Heart right ventricle (tissue), 16 donors: ENCODE results near the gene PSMB10. TPM values are rescaled to one million over a fixed set of nuclear protein-coding genes. Genes with fewer than 3 reads are reported as not detected.
A peak's percentile ranks its signal among the peaks of the same experiment; 100 is the strongest.

Experiments
- ATAC-seq, 8 donors: fragments of 200-7000 bp; cut with Tn5 transposase; one replicate each; pipeline ENCODE4 v1.9.1; 2020; ENCODE audit warnings: mild to moderate bottlenecking in 8 of 8, moderate library complexity in 8 of 8, moderate number of reproducible peaks in 1 of 8
- DNase-seq, 2 donors: peaks; one replicate each; pipeline ENCODE4 v3.0.0-alpha.2; 2020
- H3K27ac ChIP-seq, 10 donors: fragments of 200-600 bp; sonication (generic) in 2 of 10; one replicate each; pipeline versions ENCODE4 v1.5.0 to v1.8.0; 2020 to 2022; ENCODE audit warnings: mild to moderate bottlenecking in 3 of 10
- H3K27me3 ChIP-seq, 7 donors: fragments of 200-600 bp; one replicate each; pipeline ENCODE4 v1.8.0; 2021 to 2022; ENCODE audit warnings: mild to moderate bottlenecking in 2 of 7
- H3K36me3 ChIP-seq, 9 donors: fragments of 200-600 bp; sonication (generic) in 1 of 9; one replicate each; pipeline versions ENCODE4 v1.5.0 to v1.8.0; 2020 to 2022; ENCODE audit warnings: mild to moderate bottlenecking in 2 of 9
- H3K4me1 ChIP-seq, 9 donors: fragments of 200-600 bp; sonication (generic) in 1 of 9; one replicate each; pipeline versions ENCODE4 v1.5.0 to v1.8.0; 2020 to 2022; ENCODE audit warnings: mild to moderate bottlenecking in 4 of 9
- H3K4me3 ChIP-seq, 10 donors: fragments of 200-600 bp; sonication (generic) in 2 of 10; one replicate each; pipeline versions ENCODE4 v1.5.0 to v1.8.0; 2020 to 2022; ENCODE audit warnings: mild to moderate bottlenecking in 7 of 10, moderate library complexity in 2 of 10
- H3K9me3 ChIP-seq, 11 donors: fragments of 200-600 bp in 10 of 11; sonication (generic) in 2 of 11; one replicate each; pipeline versions ENCODE4 v1.5.0 to v1.8.0; 2013 to 2022; ENCODE audit warnings: mild to moderate bottlenecking in 2 of 11, control low read depth in 1 of 11, moderate library complexity in 1 of 11
- WGBS, 2 donors: extraction: QIAGEN DNeasy Blood & Tissue Kit; methylation state at CpG; one replicate each; pipeline ENCODE4 v1.1.7; 2013; ENCODE audit warnings: inconsistent platforms in 1 of 2; 5-methylcytosine and 5-hydroxymethylcytosine counted together
- intact Hi-C, 10 donors: fragments of 100-400 bp; cut with DNase I; formaldehyde crosslinking; loops; one replicate each; pipeline versions ENCODE4 v1.11.1 to v1.14.2; 2022
- long read RNA-seq, 3 donors: library from polyadenylated mRNA; unstranded; transcript quantifications; one replicate each; pipeline ENCODE4 v2.0.0, GENCODE V29; 2020 to 2021
- polyA plus RNA-seq, 2 donors: library from polyadenylated mRNA; stranded (reverse); fragments of 200-250 nt; gene quantifications; one replicate each; pipeline ENCODE4 v1.2.3, GENCODE V29; 2013
- total RNA-seq, 10 donors: library from RNA; stranded (reverse); fragmentation: NEBNext Ultra II Directional in 3 of 10; extraction: Animal tissue kit (Norgen Biotek cat#: 25700) in 3 of 10; gene quantifications; one replicate each; pipeline versions ENCODE4 v1.2.1 to v1.2.4, GENCODE V29; 2021 to 2023
- TF ChIP-seq, protein P1 (sequence below), 9 donors: fragments of 200-600 bp; sonication (generic) in 2 of 9; IDR thresholded peaks; one replicate each; pipeline versions ENCODE4 v1.5.0 to v1.8.0; 2021 to 2022; ENCODE audit warnings: antibody characterized with exemption in 9 of 9, mild to moderate bottlenecking in 5 of 9, moderate library complexity in 1 of 9
- donor health status: Arrhythmogenic right ventricular cardiomyopathy.
- donor health status: ischemic (EF 13 %, LVEDD 7.1; RV severe dilation, severe dysfunction).
- donor health status: healthy with polysubstance abuse.
- donor health status: DM: no; HTN: yes; CAD: no.
- donor health status: DM: no; HTN: no; CAD: no.
- donor health status: ischemic (EF 25% LVEDD 6.9; RV normal size, moderate dysfunction).
- donor health status: ischemic (EF 25% LVEDD 5.7; RV mildly dilated, moderate dysfunction).
- donor health status: healthy.
- donor health status: DM: yes; HTN: yes; CAD: no.
- donor health status: Ischemic cardiomyopathy.
- donor health status: ischemic (EF 35%, LVEDD 5.7; RV mildly dilated, moderate dysfunction).
- donor health status: nonischemic (EF 11% LVEDD 7.7; RV severe dilation, severe dysfunction).
- donor health status: DM: yes; HTN: yes; CAD: no.
- donor health status: PGD.
- donor health status: ischemic (EF 29% LVEDD 5.4; RV normal size, mild dysfunction).
- donor health status: nonischemic (EF 23%, LVEDD 6.1; RV moderate dilation, normal function).

Gene PSMB10
- total RNA-seq (100 to 1,000 TPM in 1 of 10 donors, 10 to 100 TPM in 9; 48.9 to 164 (median 62.8) TPM), polyA plus RNA-seq (100 to 1,000 TPM in 1 of 2 donors, 10 to 100 TPM in 1; 87.4 to 170 TPM)
- long read RNA-seq, donor 1, transcript PSMB10-201 (8 exons, 1,218 nt), result minor isoform, 6 of 25 reads
- long read RNA-seq, donor 1, transcript PSMB10-203 (4 exons, 591 nt), result major isoform, 14 of 25 reads
- long read RNA-seq, donor 1, partial matches to known transcripts, result 5 of 25 reads
- long read RNA-seq, donor 1, other reads (novel, unspliced or antisense), result 0 of 25 reads
- long read RNA-seq, donor 2, transcript PSMB10-201 (8 exons, 1,218 nt), result minor isoform, 7 of 38 reads
- long read RNA-seq, donor 2, transcript PSMB10-203 (4 exons, 591 nt), result major isoform, 22 of 38 reads
- long read RNA-seq, donor 2, partial matches to known transcripts, result 8 of 38 reads
- long read RNA-seq, donor 2, other reads (novel, unspliced or antisense), result 1 of 38 reads
- long read RNA-seq, donor 3, partial matches to known transcripts, result 0 of 6 reads
- long read RNA-seq, donor 3, other reads (novel, unspliced or antisense), result 1 of 6 reads

DNA sequence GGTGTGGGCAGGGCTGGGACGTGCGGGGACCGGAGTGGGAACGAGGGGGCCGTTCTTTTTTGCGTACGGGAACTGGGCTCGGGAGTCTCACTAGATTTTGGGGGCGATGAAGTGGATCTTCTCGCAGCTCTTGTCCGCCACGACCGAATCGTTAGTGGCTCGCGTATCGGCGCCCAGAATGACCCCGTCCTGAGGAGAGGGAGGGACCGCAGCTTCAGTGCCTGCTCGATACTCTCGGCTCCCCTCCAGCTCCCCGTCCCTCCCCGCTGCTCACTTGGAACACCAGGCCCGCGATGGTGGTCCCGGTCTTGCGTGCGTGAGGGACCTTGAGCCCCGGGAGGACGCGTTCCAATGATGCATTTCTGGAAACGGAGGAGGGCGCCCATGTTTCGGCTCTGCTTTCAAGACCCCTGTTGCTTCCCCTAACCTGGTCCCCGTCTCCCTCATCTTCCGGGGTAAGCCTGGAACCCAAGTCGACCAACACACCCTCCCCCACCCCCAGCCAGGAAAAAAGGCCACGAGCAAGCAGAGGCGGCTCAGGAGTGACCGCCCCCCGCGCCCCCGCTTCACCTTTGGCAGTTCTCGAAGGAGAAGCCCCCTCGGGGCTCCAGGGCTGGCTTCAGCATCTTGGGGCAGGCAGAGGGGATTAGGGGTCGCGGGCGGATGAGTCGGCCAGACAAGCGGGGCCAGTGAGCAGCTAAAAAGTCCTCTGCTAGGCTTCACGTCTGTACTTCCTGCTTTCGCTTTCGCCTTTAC is at the start of gene PSMB10:
PSMB10 (minus strand) TSS at position 727 of the 756 bp plus-strand sequence; CDS start at position 626, 101 bp downstream.
- H3K4me3 ChIP-seq, result peak within 1 kb of the TSS; percentile 70 to 96 (median 86)
- 0 to 1% methylated on average over 53 to 54 of the region's 54 CpGs for WGBS, 2 donors
- H3K27ac ChIP-seq, result peak within 1 kb of the TSS; percentile 70 to 98 (median 95)
- no peaks in the 10 kb centered on the region for H3K27me3 ChIP-seq
- peaks cover 4 to 45% (median 33%) of the 10 kb centered on the region in 9 donors for H3K4me1 ChIP-seq
- DNase-seq (peak; percentile 45 to 52), ATAC-seq (peak; percentile 13 to 60 (median 35))
- intact Hi-C loops, result loop anchor here in 5 of 10 donors (2.0 to 10.0 kb wide), 6 partner anchors 30 to 412 kb away; partner anchors contain the start of gene RIPOR1 (in 3 of the 5)
- TF ChIP-seq, protein P1, sequence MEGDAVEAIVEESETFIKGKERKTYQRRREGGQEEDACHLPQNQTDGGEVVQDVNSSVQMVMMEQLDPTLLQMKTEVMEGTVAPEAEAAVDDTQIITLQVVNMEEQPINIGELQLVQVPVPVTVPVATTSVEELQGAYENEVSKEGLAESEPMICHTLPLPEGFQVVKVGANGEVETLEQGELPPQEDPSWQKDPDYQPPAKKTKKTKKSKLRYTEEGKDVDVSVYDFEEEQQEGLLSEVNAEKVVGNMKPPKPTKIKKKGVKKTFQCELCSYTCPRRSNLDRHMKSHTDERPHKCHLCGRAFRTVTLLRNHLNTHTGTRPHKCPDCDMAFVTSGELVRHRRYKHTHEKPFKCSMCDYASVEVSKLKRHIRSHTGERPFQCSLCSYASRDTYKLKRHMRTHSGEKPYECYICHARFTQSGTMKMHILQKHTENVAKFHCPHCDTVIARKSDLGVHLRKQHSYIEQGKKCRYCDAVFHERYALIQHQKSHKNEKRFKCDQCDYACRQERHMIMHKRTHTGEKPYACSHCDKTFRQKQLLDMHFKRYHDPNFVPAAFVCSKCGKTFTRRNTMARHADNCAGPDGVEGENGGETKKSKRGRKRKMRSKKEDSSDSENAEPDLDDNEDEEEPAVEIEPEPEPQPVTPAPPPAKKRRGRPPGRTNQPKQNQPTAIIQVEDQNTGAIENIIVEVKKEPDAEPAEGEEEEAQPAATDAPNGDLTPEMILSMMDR (IDR thresholded peaks at IDR 0.05), result peak in 2 of 9 donors; percentile 7 to 10
- peaks cover 0 to 60% (median 13%) of the 10 kb centered on the region in 9 donors for H3K36me3 ChIP-seq
- H3K9me3 ChIP-seq, result no peaks in the 10 kb centered on the region

DNA sequence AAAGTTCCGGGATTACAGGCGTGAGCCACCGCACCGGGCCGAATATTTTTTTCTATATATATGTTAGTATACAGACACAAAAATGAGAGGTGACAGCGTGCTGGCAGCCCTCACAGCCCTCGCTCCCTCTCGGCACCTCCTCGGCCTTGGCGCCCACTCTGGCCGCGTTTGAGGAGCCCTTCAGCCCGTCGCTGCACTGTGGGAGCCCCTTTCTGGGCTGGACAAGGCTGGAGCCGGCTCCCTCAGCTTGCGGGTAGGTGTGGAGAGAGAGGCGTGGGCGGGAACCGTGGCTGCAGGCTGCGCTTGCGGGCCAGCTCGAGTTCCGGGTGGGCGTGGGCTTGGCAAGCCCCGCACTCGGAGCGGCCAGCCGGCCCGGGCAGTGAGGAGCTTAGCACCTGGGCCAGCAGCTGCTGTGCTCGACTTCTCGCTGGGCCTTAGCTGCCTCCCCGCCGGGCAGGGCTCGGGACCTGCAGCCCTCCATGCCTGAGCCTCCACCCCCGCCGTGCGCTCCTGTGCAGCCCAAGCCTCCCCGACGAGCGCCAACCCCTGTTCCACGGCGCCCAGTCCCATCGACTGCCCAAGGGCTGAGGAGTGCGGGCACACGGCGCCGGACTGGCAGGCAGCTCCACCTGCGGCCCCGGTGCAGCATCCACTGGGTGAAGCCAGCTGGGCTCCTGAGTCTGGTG is 45.5 kb upstream of the PSMB10 start:
- Histone ChIP-seq H3K27me3 (peaks cover 0 to 8% (median 0%) of the 10 kb centered on the region in 7 donors), H3K4me1 (peaks cover under 1 to 44% (median 29%) of the 10 kb centered on the region in 9 donors), H3K27ac (no peak overlapping the region), H3K9me3 (no peaks in the 10 kb centered on the region), H3K4me3 (no peak overlapping the region), H3K36me3 (no peaks in the 10 kb centered on the region)
- TF ChIP-seq, protein P1 (IDR thresholded peaks at IDR 0.05), result no peak
- DNase-seq, result no peak
- ATAC-seq, result no peak
- WGBS, 2 donors, result 96% methylated on average over 49 of the region's 49 CpGs
- intact Hi-C loops, result no loop called here

DNA sequence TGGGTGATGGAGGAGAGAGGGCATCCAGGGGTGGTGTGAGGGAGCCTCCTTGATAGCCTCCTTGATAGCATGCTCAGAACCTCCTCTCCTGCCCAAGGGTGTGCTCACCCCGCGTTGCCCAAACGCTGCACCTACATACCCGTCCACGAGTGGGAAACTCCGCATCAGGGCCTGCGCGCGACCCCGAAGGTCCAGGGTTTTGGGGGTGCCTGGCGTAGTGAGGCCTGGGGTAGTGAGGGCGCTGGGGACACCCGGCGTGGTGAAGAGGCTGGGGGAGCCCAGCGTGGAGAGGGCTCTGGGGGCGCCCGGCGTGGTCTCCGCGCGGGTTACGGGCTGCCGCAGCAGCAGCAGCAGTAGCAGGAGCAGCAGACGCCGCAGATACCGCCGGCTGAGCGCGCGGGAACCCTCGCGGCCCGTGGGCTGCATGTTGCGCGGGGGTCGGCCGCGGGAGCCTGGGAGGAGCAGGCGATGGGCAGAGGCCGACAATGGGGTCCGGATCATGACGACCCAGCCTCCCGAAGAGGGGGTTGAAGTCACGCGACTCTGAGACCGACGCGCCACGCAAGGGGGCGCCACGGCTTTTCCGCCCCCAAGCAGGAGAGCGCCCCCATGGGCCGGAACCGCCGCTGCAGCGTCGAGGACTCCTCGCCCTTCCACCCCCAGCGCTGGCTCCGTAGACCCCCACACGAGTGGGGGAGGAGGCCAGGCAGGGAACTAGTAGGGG is 43.5 kb upstream of the PSMB10 start, which contains the start of gene DPEP3:
DPEP3 (minus strand) TSS at position 545 of the 724 bp plus-strand sequence; CDS start at position 426, 119 bp downstream.
- Histone ChIP-seq H3K27ac (no peak within 1 kb of the TSS), H3K4me1 (peaks cover 0 to 24% (median 19%) of the 10 kb centered on the region in 9 donors), H3K27me3 (peaks cover 0 to 8% (median 0%) of the 10 kb centered on the region in 7 donors), H3K9me3 (no peaks in the 10 kb centered on the region), H3K4me3 (no peak within 1 kb of the TSS), H3K36me3 (no peaks in the 10 kb centered on the region)
- TF ChIP-seq, protein P1 (IDR thresholded peaks at IDR 0.05), result peak in 5 of 9 donors; percentile 14 to 29 (median 23)
- intact Hi-C loops, result no loop called here
- 54 to 62% methylated on average over 60 to 62 of the region's 62 CpGs for WGBS, 2 donors
- no peak for DNase-seq
- ATAC-seq, result no peak
